Measurements from ENCODE around the gene OR4C12.
"Not testable (repeated sequence)": the region's sequence is repeated elsewhere in the genome, so short reads cannot be mapped to it uniquely, and the experiment has no call there.

The OR4C12 gene

GRCh38 chr11:49982435-49982834 lies at the start of gene OR4C12:
TSS of gene OR4C12 (minus strand) at chr11:49982535. CDS start at chr11:49982501, 34 bp downstream.
- H3K9ac ChIP-seq (ENCODE audit: low read depth in 1 of 2, low read length in 2 of 2); H3K36me3 ChIP-seq (ENCODE audit: control insufficient read depth in 2 of 2, insufficient read depth in 2 of 2, low read length in 2 of 2); H3K27ac ChIP-seq (ENCODE audit: low read depth in 2 of 2, low read length in 2 of 2); H3K4me3 ChIP-seq (ENCODE audit: low read length in 2 of 2); H3K4me1 ChIP-seq (ENCODE audit: control insufficient read depth in 2 of 2, insufficient read depth in 2 of 2, low read length in 2 of 2); H3K27me3 ChIP-seq (ENCODE audit: control insufficient read depth in 2 of 2, insufficient read depth in 2 of 2, low read length in 2 of 2); H3K9me3 ChIP-seq (ENCODE audit: control insufficient read depth in 2 of 2, low read length in 2 of 2): not testable (repeated sequence)

GRCh38 chr11:50030193-50030592 lies 47.9 kb upstream of the OR4C12 start:
- no peak overlapping the region for H3K27ac ChIP-seq (ENCODE audit: low read depth in 2 of 2, low read length in 2 of 2)
- no peak overlapping the region for H3K4me3 ChIP-seq (ENCODE audit: low read length in 2 of 2)
- no peaks in the 10 kb centered on the region for H3K36me3 ChIP-seq (ENCODE audit: control insufficient read depth in 2 of 2, insufficient read depth in 2 of 2, low read length in 2 of 2)
- no peaks in the 10 kb centered on the region for H3K27me3 ChIP-seq (ENCODE audit: control insufficient read depth in 2 of 2, insufficient read depth in 2 of 2, low read length in 2 of 2)
- no peaks in the 10 kb centered on the region for H3K9me3 ChIP-seq (ENCODE audit: control insufficient read depth in 2 of 2, low read length in 2 of 2)
- H3K4me1 ChIP-seq (ENCODE audit: control insufficient read depth in 2 of 2, insufficient read depth in 2 of 2, low read length in 2 of 2): no peaks in the 10 kb centered on the region
- H3K9ac ChIP-seq (ENCODE audit: low read depth in 1 of 2, low read length in 2 of 2): no peak overlapping the region

GRCh38 chr11:49995565-49995964 lies 13.2 kb upstream of the OR4C12 start:
- H3K4me1 ChIP-seq (ENCODE audit: control insufficient read depth in 2 of 2, insufficient read depth in 2 of 2, low read length in 2 of 2): no peaks in the 10 kb centered on the region
- no peaks in the 10 kb centered on the region for H3K27me3 ChIP-seq (ENCODE audit: control insufficient read depth in 2 of 2, insufficient read depth in 2 of 2, low read length in 2 of 2)
- no peaks in the 10 kb centered on the region for H3K36me3 ChIP-seq (ENCODE audit: control insufficient read depth in 2 of 2, insufficient read depth in 2 of 2, low read length in 2 of 2)
- H3K9ac ChIP-seq (ENCODE audit: low read depth in 1 of 2, low read length in 2 of 2): no peak overlapping the region
- H3K27ac ChIP-seq (ENCODE audit: low read depth in 2 of 2, low read length in 2 of 2): no peak overlapping the region
- no peaks in the 10 kb centered on the region for H3K9me3 ChIP-seq (ENCODE audit: control insufficient read depth in 2 of 2, low read length in 2 of 2)
- no peak overlapping the region for H3K4me3 ChIP-seq (ENCODE audit: low read length in 2 of 2)

GRCh38 chr11:49973439-49973838 lies 8.9 kb downstream of the OR4C12 start:
- H3K27me3 ChIP-seq (ENCODE audit: control insufficient read depth in 2 of 2, insufficient read depth in 2 of 2, low read length in 2 of 2); H3K27ac ChIP-seq (ENCODE audit: low read depth in 2 of 2, low read length in 2 of 2); H3K9ac ChIP-seq (ENCODE audit: low read depth in 1 of 2, low read length in 2 of 2); H3K36me3 ChIP-seq (ENCODE audit: control insufficient read depth in 2 of 2, insufficient read depth in 2 of 2, low read length in 2 of 2); H3K4me3 ChIP-seq (ENCODE audit: low read length in 2 of 2); H3K9me3 ChIP-seq (ENCODE audit: control insufficient read depth in 2 of 2, low read length in 2 of 2); H3K4me1 ChIP-seq (ENCODE audit: control insufficient read depth in 2 of 2, insufficient read depth in 2 of 2, low read length in 2 of 2): not testable (repeated sequence)

- H3K36me3 ChIP-seq (ENCODE audit: control insufficient read depth in 2 of 2, insufficient read depth in 2 of 2, low read length in 2 of 2): no peaks in the 10 kb centered on the region
- H3K27ac ChIP-seq (ENCODE audit: low read depth in 2 of 2, low read length in 2 of 2): no peak within 1 kb of the TSS
- H3K9me3 ChIP-seq (ENCODE audit: control insufficient read depth in 2 of 2, low read length in 2 of 2): no peaks in the 10 kb centered on the region
- no peaks in the 10 kb centered on the region for H3K27me3 ChIP-seq (ENCODE audit: control insufficient read depth in 2 of 2, insufficient read depth in 2 of 2, low read length in 2 of 2)
- no peak within 1 kb of the TSS for H3K4me3 ChIP-seq (ENCODE audit: low read length in 2 of 2)
- no peaks in the 10 kb centered on the region for H3K4me1 ChIP-seq (ENCODE audit: control insufficient read depth in 2 of 2, insufficient read depth in 2 of 2, low read length in 2 of 2)
- no peak within 1 kb of the TSS for H3K9ac ChIP-seq (ENCODE audit: low read depth in 1 of 2, low read length in 2 of 2)
These were observed 30.2 kb downstream of the OR4C12 start, which contains the start of gene OR4C13 for GRCh38 chr11:49952091-49952490. TSS of gene OR4C13 (plus strand) at chr11:49952391. CDS start at chr11:49952423, 32 bp downstream.

GRCh38 chr11:49948701-49949100 lies 33.6 kb downstream of the OR4C12 start:
- not testable (repeated sequence) for H3K36me3 ChIP-seq (ENCODE audit: control insufficient read depth in 2 of 2, insufficient read depth in 2 of 2, low read length in 2 of 2); H3K4me3 ChIP-seq (ENCODE audit: low read length in 2 of 2); H3K27me3 ChIP-seq (ENCODE audit: control insufficient read depth in 2 of 2, insufficient read depth in 2 of 2, low read length in 2 of 2); H3K4me1 ChIP-seq (ENCODE audit: control insufficient read depth in 2 of 2, insufficient read depth in 2 of 2, low read length in 2 of 2); H3K27ac ChIP-seq (ENCODE audit: low read depth in 2 of 2, low read length in 2 of 2); H3K9ac ChIP-seq (ENCODE audit: low read depth in 1 of 2, low read length in 2 of 2); H3K9me3 ChIP-seq (ENCODE audit: control insufficient read depth in 2 of 2, low read length in 2 of 2)
